PC-3 (cell line): Measurements from ENCODE around the gene TRMT2A. TPM values are rescaled to one million over a fixed set of nuclear protein-coding genes. Genes with fewer than 3 reads are reported as not detected.
"Not testable (repeated sequence)": the region's sequence is repeated elsewhere in the genome, so short reads cannot be mapped to it uniquely, and the experiment has no call there.

Experiments
- ATAC-seq: fragments of 200-7000 bp; cut with Tn5 transposase; 2 replicates; pipeline ENCODE4 v1.9.1; 2020; ENCODE audit warnings: mild to moderate bottlenecking, moderate library complexity
- BruUV-seq: library from RNA; stranded (reverse); fragments of 400-500 nt; replicated peaks from 2 replicates; lab custom pipeline; 2021; lab: Mats Ljungman, UMichigan
- CTCF ChIA-PET: fragments of 300-600 bp; sonication (Branson Sonifier 250); formaldehyde crosslinking; loops from one replicate; lab custom pipeline; 2022; ENCODE audit warnings: antibody characterized with exemption; lab: Charles Lee
- POLR2A ChIA-PET: fragments of 300-600 bp; sonication (Branson Sonifier 250); formaldehyde crosslinking; loops from one replicate; lab custom pipeline; 2022; ENCODE audit warnings: antibody characterized with exemption; ENCODE audit not compliant: unreplicated experiment; lab: Charles Lee
- DNase-seq: peaks from one replicate; pipeline ENCODE4 v3.0.0-alpha.2; 2015
- H2AFZ ChIP-seq: fragments of 300-600 bp; sonication (generic); 2 replicates; pipeline ENCODE4 v1.6.0; 2016; ENCODE audit warnings: antibody characterized with exemption, low read length
- H3F3A ChIP-seq: fragments of 300-600 bp; sonication (generic); one replicate; pipeline ENCODE4 v1.6.0; 2017; ENCODE audit warnings: antibody characterized with exemption, low read length, control low read depth, mild to moderate bottlenecking; ENCODE audit not compliant: unreplicated experiment
- H3K27ac ChIP-seq: fragments of 300-600 bp; sonication (generic); 2 replicates; pipeline ENCODE4 v1.5.1; 2016; ENCODE audit warnings: mild to moderate bottlenecking, low read length
- H3K27me3 ChIP-seq: fragments of 300-600 bp; sonication (generic); 2 replicates; pipeline ENCODE4 v1.6.1; 2016; ENCODE audit warnings: low read length, mixed read lengths
- H3K36me3 ChIP-seq: fragments of 300-600 bp; sonication (generic); 2 replicates; pipeline ENCODE4 v1.6.1; 2016; ENCODE audit warnings: low read depth, mixed run types, low read length, mixed read lengths
- H3K4me1 ChIP-seq: fragments of 300-600 bp; sonication (generic); 2 replicates; pipeline ENCODE4 v1.5.1; 2016; ENCODE audit warnings: low read length; ENCODE audit not compliant: insufficient read depth
- H3K4me2 ChIP-seq: fragments of 300-600 bp; sonication (generic); 2 replicates; pipeline ENCODE4 v1.6.0; 2016; ENCODE audit warnings: low read length
- H3K4me3 ChIP-seq: fragments of 300-600 bp; sonication (generic); 2 replicates; pipeline ENCODE4 v1.5.1; 2016; ENCODE audit warnings: mild to moderate bottlenecking, low read length, mixed read lengths
- H3K79me2 ChIP-seq: fragments of 300-600 bp; sonication (generic); 2 replicates; pipeline ENCODE4 v1.6.1; 2017; ENCODE audit warnings: low read length, mixed read lengths
- H3K9ac ChIP-seq: fragments of 300-600 bp; sonication (generic); 2 replicates; pipeline ENCODE4 v1.6.0; 2016; ENCODE audit warnings: mild to moderate bottlenecking, low read length
- H3K9me2 ChIP-seq: fragments of 300-600 bp; sonication (generic); replicated peaks from 2 replicates; pipeline ENCODE4 v1.6.1; 2016; ENCODE audit warnings: mixed run types, low read length, mixed read lengths
- H3K9me3 ChIP-seq: fragments of 300-600 bp; sonication (generic); 2 replicates; pipeline ENCODE4 v1.6.1; 2016; ENCODE audit warnings: low read length, mixed read lengths
- H4K20me1 ChIP-seq: fragments of 300-600 bp; sonication (generic); 2 replicates; pipeline ENCODE4 v1.6.1; 2016; ENCODE audit warnings: low read length, mixed read lengths
- CTCF ChIP-seq: fragments of 300-600 bp; sonication (generic); conservative IDR thresholded peaks from 2 replicates; pipeline ENCODE4 v1.5.1; 2017; ENCODE audit warnings: antibody characterized with exemption, low read depth, mild to moderate bottlenecking, low read length
- EZH2 ChIP-seq: fragments of 300-600 bp; sonication (generic); IDR thresholded peaks from one replicate; pipeline ENCODE4 v1.6.1; 2017; ENCODE audit warnings: antibody characterized with exemption, mild to moderate bottlenecking, low read length; ENCODE audit not compliant: unreplicated experiment
- EZH2phosphoT487 ChIP-seq: fragments of 300-600 bp; sonication (generic); IDR thresholded peaks from 2 replicates; pipeline ENCODE4 v1.6.1; 2018; ENCODE audit warnings: mild to moderate bottlenecking, antibody characterized with exemption, low read length, borderline replicate concordance
- intact Hi-C: fragments of 100-400 bp; cut with micrococcal nuclease; formaldehyde crosslinking; loops from 2 replicates; pipeline ENCODE4 v1.9.0; 2023
- total RNA-seq: library from RNA; depleted of rRNA; stranded (reverse); fragments of >200 nt; gene quantifications from 2 replicates; pipeline ENCODE4 v1.2.3, GENCODE V29; 2014

The TRMT2A gene
- total RNA-seq, 1 experiment from 2014 or later: 62.1 TPM

- POLR2A ChIA-PET: no interaction called here
- DNase-seq: no peak
- no peak overlapping the region for H3K4me2 ChIP-seq
Observed at GRCh38 chr22:20071524-20071972, 45.5 kb downstream of the TRMT2A start.

GRCh38 chr22:20069331-20070042, 47.5 kb downstream of the TRMT2A start:
- H4K20me1 ChIP-seq: no peaks in the 10 kb centered on the region
- H3K36me3 ChIP-seq: no peaks in the 10 kb centered on the region
- H3K4me1 ChIP-seq: no peaks in the 10 kb centered on the region
- DNase-seq (no peak), ATAC-seq (no peak)
- H3F3A ChIP-seq: no peaks in the 10 kb centered on the region
- no peak for TF ChIP-seq EZH2
- no peak for TF ChIP-seq EZH2phosphoT487
- TF ChIP-seq CTCF: no peak
- intact Hi-C loops: no loop called here
- no peak overlapping the region for H3K4me2 ChIP-seq
- no peak overlapping the region for H3K9ac ChIP-seq
- H3K27ac ChIP-seq: no peak overlapping the region
- ChIA-PET POLR2A (interaction anchor here (0.6 kb wide), 1 partner anchor 280 kb away, joined by 4 read pairs; no protein-coding TSS in a partner anchor), CTCF (no interaction called here)
- H3K79me2 ChIP-seq: no peaks in the 10 kb centered on the region
- no peaks in the 10 kb centered on the region for H3K27me3 ChIP-seq
- H3K9me3 ChIP-seq: no peaks in the 10 kb centered on the region
- no peak overlapping the region for H2AFZ ChIP-seq
- H3K9me2 ChIP-seq: no peaks in the 10 kb centered on the region
- no TSS peak for BruUV-seq
- H3K4me3 ChIP-seq: no peak overlapping the region

More at GRCh38 chr22:20071524-20071972, 45.5 kb downstream of the TRMT2A start:
- no peaks in the 10 kb centered on the region for H4K20me1 ChIP-seq
- H3K27me3 ChIP-seq: no peaks in the 10 kb centered on the region
- no peak for ATAC-seq
- no peaks in the 10 kb centered on the region for H3K79me2 ChIP-seq
- H3K36me3 ChIP-seq: no peaks in the 10 kb centered on the region
- no peak overlapping the region for H2AFZ ChIP-seq
- H3K9me3 ChIP-seq: no peaks in the 10 kb centered on the region
- intact Hi-C loops: no loop called here
- no peaks in the 10 kb centered on the region for H3F3A ChIP-seq
- H3K4me3 ChIP-seq: no peak overlapping the region
- CTCF ChIA-PET: no interaction called here
- no peak overlapping the region for H3K9ac ChIP-seq
- H3K27ac ChIP-seq: no peak overlapping the region
- H3K4me1 ChIP-seq: no peaks in the 10 kb centered on the region
- BruUV-seq: no TSS peak
- no peaks in the 10 kb centered on the region for H3K9me2 ChIP-seq
- TF ChIP-seq EZH2 (no peak), EZH2phosphoT487 (no peak), CTCF (no peak)

- H3F3A ChIP-seq: no peaks in the 10 kb centered on the region
- no peaks in the 10 kb centered on the region for H3K9me2 ChIP-seq
- intact Hi-C loops: no loop called here
- no peaks in the 10 kb centered on the region for H3K9me3 ChIP-seq
- TF ChIP-seq EZH2 (no peak), EZH2phosphoT487 (no peak)
- no peak overlapping the region for H3K4me2 ChIP-seq
- no peak overlapping the region for H2AFZ ChIP-seq
- DNase-seq (no peak), ATAC-seq (no peak)
- H3K4me3 ChIP-seq: no peak overlapping the region
- no peak overlapping the region for H3K9ac ChIP-seq
- H3K79me2 ChIP-seq: no peaks in the 10 kb centered on the region
- H3K27ac ChIP-seq: no peak overlapping the region
- H3K27me3 ChIP-seq: no peaks in the 10 kb centered on the region
- no peaks in the 10 kb centered on the region for H3K4me1 ChIP-seq
- BruUV-seq: no TSS peak
- no peaks in the 10 kb centered on the region for H3K36me3 ChIP-seq
- H4K20me1 ChIP-seq: no peaks in the 10 kb centered on the region
- CTCF ChIA-PET: no interaction called here
- POLR2A ChIA-PET: interaction anchor here (0.6 kb wide), 1 partner anchor 279 kb away, joined by 4 read pairs; no protein-coding TSS in a partner anchor
Observed at GRCh38 chr22:20068640-20069039, 48.4 kb downstream of the TRMT2A start.

GRCh38 chr22:20067384-20067682, 49.7 kb downstream of the TRMT2A start:
- H3K4me2 ChIP-seq, POLR2A ChIA-PET, intact Hi-C loops, H3K9ac ChIP-seq, H3K79me2 ChIP-seq, ATAC-seq, H3K4me3 ChIP-seq, H3K36me3 ChIP-seq, H3K27ac ChIP-seq, CTCF ChIA-PET, H3F3A ChIP-seq, H3K4me1 ChIP-seq, H3K9me3 ChIP-seq, DNase-seq, BruUV-seq, H3K27me3 ChIP-seq, H2AFZ ChIP-seq, H4K20me1 ChIP-seq, H3K9me2 ChIP-seq: not testable (repeated sequence)
